Prostate gland (tissue), 2 donors: ENCODE measurements around the gene MESP1.

Experiments used
- CTCF ChIP-seq, 4 experiments: fragments of 200-600 bp in 2 of 4; fragments of 450-650 bp in 2 of 4; sonication (generic) in 2 of 4; IDR thresholded peaks; 1 replicate in 3 of 4; 2 replicates in 1 of 4; pipeline ENCODE4 v1.5.1; 2016 to 2019; ENCODE audit warnings: antibody characterized with exemption in 4 of 4, mild to moderate bottlenecking in 2 of 4, moderate library complexity in 2 of 4
- POLR2A ChIP-seq: fragments of 450-650 bp; IDR thresholded peaks from one replicate; pipeline ENCODE4 v1.6.1; 2016; ENCODE audit warnings: antibody characterized with exemption, mild to moderate bottlenecking

GRCh38 chr15:89770041-89770440 lies 19.0 kb upstream of the MESP1 start:
- no peak for TF ChIP-seq POLR2A
- no peak for TF ChIP-seq CTCF (IDR thresholded peaks at IDR 0.05)
